Activated CD8-positive, alpha-beta memory T cell treated with anti-CD3 and anti-CD28 coated beads for 36 hours (primary cell): ENCODE results near the gene PPP2R5C. TPM values are rescaled to one million over a fixed set of nuclear protein-coding genes. Genes with fewer than 3 reads are reported as not detected.
"Not testable (repeated sequence)": the region's sequence is repeated elsewhere in the genome, so short reads cannot be mapped to it uniquely, and the experiment has no call there.

Experiments
- CTCF ChIA-PET: fragments of 350-600 bp; sonication (Branson Sonifier 250); formaldehyde crosslinking; loops from one replicate; lab custom pipeline; 2021; ENCODE audit warnings: antibody characterized with exemption; lab: Charles Lee
- POLR2A ChIA-PET: fragments of 350-600 bp; sonication (Branson Sonifier 250); formaldehyde crosslinking; loops from one replicate; lab custom pipeline; 2021; ENCODE audit warnings: antibody characterized with exemption; lab: Charles Lee
- total RNA-seq, 2 experiments: library from RNA; stranded (reverse); gene quantifications; one replicate each; pipeline ENCODE4 v1.2.3, GENCODE V29; 2021

Gene PPP2R5C
- total RNA-seq, 2 experiments from 2014 or later = 222 to 242 TPM

DNA sequence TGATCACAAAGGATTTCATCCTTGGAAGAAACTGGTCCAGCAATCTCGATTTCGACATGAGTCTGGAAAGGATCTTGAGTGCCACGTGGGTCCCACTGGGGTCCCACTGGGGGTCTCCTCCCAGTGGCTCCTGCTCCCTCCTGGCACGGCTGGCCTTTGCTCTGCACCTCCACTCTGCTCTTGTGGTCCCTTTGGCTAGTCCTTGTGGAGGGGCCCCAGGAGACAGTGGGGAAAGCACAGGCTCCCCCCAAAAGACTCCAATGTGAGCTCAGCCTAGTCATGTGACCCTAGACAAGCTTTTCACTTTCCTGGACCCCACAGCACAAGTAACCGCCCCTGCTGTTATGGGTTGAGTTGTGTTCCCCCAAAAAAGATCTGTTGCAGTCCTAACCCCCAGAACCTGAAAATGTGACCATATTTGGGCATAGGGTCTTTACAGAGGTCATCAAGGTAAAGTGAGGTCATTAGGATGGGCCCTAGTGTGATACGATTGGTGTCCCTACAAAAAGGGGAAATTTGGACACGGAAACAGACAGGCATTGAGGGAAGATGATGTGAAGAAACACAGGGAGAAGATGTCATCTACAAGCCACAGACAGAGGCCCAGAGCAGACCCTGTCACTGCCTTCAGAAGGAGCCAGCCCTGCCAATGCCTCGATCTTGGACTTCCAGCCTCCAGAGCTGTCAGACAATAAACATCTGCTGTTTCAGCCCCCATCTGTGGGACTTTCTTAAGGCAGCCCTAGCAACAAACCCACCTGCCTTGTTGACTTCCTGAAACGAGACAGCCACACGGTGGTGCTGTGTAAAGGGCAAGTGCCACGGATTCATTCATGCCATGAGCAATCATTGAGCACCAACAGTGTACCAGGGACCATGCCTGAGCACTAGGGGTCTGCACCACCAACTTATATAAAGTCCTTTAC lies 23.8 kb upstream of the PPP2R5C start:
- POLR2A ChIA-PET = interaction anchor here (0.6 kb wide), 1 partner anchor 23 kb away, joined by 3 read pairs; no protein-coding TSS in a partner anchor
- CTCF ChIA-PET = interaction anchor here (0.8 to 1.3 kb wide), 2 partner anchors 12 to 27 kb away, joined by 3 read pairs; no protein-coding TSS in a partner anchor

DNA sequence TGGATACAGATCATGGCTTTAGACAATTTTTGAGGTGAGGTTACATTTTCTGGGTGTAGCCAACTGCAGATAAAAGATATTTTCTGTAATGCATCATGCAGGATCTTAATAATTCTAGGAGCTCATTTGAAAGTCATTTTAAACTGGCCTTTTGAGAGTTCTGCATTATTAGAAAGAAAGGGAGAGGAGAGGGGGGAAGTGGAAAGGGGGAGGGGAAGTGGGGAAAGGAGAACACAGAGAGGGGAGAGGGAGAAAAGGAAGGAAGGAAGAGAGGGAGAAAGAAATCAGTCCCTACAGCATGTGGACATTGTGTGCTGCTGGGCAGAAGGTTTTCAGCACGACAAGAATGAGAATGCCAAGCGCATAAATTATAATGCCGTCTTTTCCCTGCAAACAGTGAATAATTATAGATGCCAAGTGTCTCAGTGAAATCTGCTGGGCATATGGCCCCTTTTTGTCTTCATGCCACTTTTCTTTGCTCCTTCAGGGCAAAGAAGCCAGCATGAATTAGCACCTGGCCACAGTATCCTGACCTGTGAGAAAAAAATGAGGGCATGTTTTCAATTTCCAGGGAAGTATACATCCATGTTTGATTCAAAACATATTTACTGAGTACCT lies 22.7 kb upstream of the PPP2R5C start:
- POLR2A ChIA-PET = interaction anchor here (0.6 kb wide), 1 partner anchor 22 kb away, joined by 3 read pairs; no protein-coding TSS in a partner anchor
- CTCF ChIA-PET = interaction anchor here (1.3 kb wide), 1 partner anchor 26 kb away, joined by 3 read pairs; no protein-coding TSS in a partner anchor

DNA sequence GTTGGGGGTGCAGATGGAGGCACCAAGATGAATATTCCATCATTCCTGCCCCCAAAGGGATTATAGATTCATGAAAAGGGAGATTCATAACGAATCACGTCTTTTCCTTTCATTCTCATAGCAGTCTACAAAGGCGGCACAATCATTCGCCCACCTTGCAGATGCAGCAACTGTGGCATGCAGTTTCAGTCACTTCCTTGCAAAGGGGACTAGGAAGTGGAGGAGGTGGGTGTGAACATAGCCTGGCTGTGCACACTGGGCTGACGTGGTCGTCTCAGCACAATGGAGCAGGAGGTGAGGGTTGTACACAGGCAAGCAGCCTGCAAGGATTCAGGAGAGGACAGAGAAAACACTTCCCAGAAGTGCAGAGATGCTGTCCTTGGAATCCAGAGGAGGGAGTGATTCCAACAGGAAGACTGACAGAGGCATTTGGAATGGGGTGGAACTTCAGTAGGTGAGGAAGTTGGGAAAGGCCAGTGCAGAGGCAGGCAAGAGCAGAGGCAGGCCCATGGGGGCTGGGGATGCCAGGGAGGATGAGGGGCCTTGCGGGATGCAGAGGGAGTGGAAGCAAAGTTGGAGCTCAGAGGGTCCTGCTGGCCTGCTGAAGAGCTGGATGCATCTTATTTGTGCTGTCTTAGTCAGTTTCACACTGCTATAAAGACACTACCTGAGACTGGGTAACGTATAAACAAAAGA lies 21.9 kb upstream of the PPP2R5C start:
- POLR2A ChIA-PET = no interaction called here

DNA sequence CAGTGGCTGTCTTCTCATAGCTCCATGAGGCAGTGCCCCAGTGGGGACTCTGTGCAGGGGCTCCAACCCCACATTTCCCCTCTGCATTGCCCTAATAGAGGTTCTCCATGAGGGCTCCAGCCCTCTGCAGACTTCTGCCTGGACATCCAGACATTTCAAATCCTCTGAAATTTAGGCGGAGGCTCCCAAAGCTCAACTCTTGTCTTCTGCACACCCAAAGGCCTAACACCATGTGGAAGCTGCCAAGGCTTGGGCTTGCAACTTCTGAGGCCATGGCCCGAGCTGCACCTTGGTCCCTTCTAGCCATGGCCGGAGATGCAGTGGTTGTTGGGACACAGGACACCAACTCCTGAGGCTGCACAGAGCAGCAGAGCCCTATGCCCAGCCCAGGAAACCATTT lies 20.5 kb upstream of the PPP2R5C start:
- CTCF ChIA-PET = no interaction called here
- POLR2A ChIA-PET = no interaction called here

More for the DNA sequence above, 21.9 kb upstream of the PPP2R5C start:
- CTCF ChIA-PET = no interaction called here

DNA sequence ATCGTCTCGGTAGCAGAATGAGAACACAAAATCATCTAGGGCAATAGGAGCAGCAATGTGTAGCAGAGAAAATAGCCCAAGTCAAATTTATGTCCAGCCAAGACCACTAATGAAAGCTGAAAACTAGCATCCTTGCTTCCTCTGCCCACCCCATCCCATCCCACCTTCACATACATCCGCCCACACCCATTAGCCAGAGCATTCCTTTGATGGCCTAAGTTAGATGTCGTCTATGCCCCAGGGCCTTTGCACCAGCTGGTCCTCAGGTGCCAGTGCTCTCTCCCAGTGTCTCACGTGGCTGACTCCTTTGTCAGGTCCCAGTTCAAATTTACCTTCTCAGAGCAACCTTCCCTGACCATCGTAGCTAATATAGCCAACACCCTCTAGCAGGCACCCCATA lies 17.8 kb upstream of the PPP2R5C start:
- CTCF ChIA-PET = no interaction called here

DNA sequence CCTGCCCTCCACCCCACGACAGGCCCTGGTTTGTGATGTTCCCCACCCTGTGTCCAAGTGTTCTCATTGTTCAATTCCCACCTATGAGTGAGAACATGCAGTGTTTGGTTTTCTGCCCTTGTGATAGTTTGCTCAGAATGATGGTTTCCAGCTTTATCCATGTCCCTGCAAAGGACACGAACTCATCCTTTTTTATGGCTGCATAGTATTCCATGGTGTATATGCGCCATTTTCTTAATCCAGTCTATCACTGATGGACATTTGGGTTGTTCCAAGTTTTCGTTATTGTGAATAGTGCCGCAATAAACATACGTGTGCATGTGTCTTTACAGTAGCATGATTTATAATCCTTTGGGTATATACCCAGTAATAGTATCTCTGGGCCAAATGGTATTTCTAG lies 17.1 kb upstream of the PPP2R5C start:
- POLR2A ChIA-PET, CTCF ChIA-PET: not testable (repeated sequence)

More for the DNA sequence above, 17.8 kb upstream of the PPP2R5C start:
- POLR2A ChIA-PET = no interaction called here

DNA sequence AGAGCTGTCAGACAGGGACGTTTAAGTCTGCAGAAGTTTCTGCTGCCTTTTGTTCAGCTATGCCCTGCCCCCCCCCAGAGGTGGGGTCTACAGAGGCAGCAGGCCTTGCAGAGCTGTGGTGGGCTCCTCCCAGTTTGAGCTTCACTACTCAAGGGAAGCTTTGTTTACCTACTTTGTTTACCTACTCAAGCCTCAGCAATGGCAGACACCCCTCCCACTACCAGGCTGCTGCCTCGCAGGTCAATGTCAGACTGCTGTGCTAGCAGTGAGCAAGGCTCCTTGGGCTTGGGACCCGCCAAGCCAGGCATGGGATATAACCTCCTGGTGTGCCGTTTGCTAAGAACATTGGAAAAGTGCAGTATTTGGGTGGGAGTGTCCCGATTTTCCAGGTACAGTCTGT lies 11.8 kb upstream of the PPP2R5C start:
- CTCF ChIA-PET, POLR2A ChIA-PET: not testable (repeated sequence)

DNA sequence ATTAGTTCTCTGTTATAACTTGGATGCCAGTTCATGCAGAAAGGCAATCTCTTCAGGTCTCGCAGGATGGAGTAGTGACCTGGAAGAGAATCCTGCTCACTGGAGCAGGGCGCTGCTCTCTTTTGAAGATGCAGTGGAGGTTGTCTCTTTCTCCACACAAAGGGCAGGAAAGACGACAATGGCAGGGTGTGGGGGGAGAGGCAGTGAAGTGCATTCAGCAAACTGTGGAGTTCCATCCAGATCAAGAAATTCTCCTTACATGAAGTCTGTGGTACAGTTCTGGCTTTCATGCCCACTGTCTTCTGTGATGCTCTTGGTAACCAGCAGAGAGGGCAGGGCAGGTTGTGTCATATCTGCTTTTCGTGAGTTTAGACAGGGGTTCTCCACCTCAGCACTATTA lies 6.6 kb upstream of the PPP2R5C start:
- POLR2A ChIA-PET = no interaction called here
- CTCF ChIA-PET = no interaction called here

DNA sequence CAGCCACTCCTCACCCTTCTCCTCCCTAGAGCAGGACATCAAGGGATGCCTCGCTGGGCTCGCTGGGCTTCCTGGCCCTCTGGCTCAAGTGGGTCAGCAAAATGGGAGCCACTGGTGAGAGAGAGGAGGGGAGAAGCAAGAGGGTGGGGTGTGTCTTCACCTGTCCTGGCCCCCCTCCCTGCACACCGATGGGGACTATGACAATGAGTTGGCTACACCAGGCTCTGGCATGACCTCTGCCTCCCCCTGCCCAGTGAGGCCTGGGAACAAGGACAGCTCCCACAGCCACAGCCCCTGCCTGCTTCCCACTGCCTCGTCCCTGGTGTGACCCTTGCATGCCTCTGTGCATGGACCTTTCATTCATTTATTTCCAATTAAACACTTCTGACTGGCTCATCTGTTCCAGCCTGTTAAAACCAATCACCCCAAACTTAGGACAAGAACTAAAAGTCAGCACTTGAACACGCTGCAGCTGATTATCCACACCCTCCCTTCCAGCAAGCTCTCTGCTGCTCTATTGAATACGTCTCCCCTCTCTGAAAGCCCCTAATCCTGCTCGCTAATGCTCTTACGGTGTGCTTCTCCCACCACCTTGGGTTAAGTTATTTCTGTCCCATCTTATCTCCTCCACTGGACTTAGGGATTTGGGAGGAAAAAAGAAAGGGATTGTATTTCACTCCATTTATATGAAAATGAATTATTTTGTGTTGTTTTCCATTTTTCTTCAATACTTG lies 5.8 kb upstream of the PPP2R5C start:
- ChIA-PET CTCF (interaction anchor here (0.6 to 1.0 kb wide), 2 partner anchors 49 to 114 kb away, joined by 4 to 6 read pairs; no protein-coding TSS in a partner anchor), POLR2A (no interaction called here)

DNA sequence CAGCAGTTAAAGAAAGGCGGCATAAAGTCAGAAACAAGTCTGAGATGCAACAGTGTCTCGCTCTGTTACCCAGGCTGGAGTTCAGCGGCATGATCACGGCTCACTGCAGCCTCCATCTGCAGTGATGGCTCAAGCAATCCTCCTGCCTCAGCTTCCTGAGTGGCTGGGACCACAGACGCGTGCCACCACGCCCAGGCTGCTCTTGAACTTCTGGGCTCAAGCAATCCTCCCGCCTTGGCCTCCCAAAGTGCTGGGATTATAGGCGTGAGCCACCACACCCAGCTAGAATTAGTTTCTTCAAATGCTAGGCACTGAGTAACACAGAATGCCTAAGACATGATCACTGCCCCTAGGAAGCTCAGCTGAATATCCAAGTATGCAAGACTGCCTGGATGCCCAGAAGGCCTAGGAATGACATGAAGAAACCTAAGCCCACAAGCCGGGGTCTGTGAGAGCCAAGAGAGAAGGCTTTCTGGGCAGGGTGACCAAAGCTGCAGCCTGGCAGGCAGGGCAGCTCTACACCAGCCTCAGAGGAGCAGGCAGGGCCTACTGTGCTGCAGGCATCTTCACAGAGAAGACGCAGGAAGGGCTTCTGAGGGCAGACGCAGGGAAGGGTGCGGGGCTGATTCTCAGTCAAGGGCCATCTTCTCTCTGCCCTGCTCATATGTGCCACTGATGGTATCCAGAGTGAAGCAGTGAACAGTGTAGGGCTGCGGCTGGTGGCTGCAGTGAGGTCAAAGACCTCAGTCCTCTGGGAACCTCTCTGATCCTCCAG lies 4.3 kb upstream of the PPP2R5C start:
- CTCF ChIA-PET = no interaction called here

DNA sequence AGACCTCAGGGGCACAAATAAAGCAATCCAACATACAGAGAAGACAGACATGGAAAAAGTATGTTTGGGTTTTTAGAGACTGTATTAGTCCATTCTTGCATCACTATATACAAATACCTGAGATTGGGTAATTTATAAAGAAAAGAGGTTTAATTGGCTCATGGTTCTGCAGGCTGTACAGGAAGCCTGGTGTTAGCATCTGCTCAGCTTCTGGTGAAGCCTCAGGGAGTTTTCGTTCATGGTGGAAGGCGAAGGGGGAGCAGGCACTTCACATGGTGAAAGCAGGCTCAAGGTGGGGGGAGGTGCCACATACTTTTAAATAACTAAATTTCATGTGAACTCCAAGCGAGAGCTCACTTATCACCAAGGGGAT lies 3.7 kb upstream of the PPP2R5C start:
- CTCF ChIA-PET = no interaction called here
- POLR2A ChIA-PET = no interaction called here

More for the DNA sequence above, 4.3 kb upstream of the PPP2R5C start:
- POLR2A ChIA-PET = no interaction called here

DNA sequence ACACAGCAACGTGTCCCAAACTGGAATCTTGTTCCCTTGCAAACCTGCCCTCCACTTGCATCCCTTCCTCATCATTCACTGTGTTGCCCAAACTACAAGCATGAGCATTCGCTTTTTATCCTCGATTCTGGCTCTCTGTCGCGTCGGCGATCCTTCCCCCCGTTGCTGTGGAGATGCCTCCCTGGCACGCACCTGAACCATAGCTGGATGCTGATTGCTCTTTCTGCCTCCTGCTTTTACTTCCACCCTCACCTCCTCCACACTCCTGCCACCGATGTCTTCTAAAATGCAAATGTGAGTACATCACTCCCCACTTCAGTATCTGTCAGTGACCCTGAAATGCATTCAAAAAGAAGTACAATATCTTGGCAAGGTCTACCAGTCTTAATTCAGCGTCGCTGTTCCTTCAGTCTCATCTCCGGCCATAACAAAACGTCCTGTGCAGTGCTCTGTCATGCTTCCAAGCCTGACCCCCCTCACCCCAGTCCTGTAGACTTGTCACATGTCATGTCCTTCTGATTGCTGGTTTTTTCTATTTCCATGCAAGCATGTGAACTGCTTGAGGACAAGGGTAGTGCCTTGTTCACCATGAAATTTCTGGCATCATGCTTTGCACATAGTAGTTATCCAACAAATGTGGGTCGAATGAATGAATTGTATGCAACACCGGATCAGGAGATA lies 2.5 kb upstream of the PPP2R5C start:
- CTCF ChIA-PET = no interaction called here
- POLR2A ChIA-PET = no interaction called here

DNA sequence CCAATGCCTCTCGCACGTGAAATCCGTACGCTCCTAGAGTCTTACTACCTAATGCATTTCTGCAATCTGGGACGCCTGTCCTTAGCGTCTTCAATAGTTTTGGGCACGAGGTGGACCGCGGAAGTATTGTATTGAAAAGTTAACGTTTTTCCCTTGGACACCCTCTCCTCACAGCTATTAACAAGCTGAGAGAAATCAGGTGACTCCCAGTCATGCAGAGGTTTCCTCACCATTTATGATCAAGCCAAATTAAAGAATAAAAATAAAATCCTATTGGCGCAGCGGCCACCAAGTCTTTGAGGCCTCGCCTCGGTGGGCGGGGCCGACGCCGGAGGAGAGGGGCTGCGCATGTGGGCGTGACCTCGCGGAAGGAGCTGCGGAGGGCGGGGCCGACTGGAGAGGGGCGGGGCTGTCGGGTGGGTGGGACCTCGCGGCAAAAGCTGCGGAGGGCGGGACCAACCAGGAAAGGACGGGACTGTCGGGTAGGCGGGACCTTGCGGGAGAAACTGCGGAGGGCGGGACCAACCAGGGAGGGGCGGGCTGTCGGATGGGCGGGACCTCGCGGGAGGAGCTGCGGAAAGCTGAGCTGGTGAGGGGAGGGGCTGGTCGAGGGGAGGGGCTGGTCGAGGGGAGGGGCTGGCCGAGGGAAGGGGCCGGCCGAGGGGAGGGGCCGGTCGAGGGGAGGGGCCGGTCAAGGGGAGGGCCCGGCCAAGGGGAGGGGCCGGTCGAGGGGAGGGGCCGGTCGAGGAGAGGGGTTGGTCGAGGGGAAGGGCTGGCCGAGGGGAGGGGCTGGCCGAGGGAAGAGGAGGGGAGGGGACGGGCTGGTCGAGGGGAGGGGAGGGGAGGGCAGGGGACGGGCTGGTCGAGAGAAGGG lies 1.1 kb upstream of the PPP2R5C start:
- POLR2A ChIA-PET = interaction anchor here (0.6 to 1.2 kb wide), 10 partner anchors 22 to 204 kb away, joined by 3 to 6 read pairs (median 4); partner anchors contain the start of gene DYNC1H1
- CTCF ChIA-PET = interaction anchor here (1.1 to 1.9 kb wide), 2 partner anchors 11 to 53 kb away, joined by 4 to 6 read pairs; no protein-coding TSS in a partner anchor

DNA sequence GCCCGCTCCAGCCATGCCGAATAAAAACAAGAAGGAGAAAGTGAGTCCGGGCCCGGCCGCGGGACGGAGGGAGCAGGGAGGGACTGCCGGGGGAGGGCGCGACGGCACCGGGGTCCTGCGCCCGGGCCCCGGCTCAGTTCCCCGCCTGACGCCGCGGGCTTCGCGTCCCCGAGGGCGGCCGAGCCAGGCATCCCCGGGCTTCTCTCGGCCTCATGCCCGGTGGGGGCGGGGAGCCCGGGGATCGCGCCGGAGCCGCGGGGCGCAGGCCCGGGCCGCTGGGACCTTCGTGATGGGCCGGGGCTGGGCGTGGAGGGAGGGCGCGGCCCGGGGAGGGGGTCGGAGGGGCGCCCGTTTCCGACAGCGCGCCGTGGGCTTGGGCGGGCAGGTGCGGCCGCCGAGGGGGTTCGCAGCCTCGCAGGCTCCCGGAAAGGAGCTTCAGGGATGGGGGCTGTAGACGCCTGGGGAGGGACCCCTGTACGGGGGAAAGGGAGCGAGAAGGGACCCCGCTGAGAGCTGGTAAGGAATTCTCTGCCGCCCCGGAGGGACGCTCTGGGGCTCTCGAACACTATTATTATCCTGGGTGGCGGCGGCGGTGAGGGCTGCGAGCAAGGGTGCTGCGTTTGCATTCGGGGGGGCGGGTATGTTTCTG lies 496 bp downstream of the PPP2R5C start:
- CTCF ChIA-PET = interaction anchor here (0.9 to 1.5 kb wide), 3 partner anchors 9 to 189 kb away, joined by 3 to 5 read pairs (median 3); no protein-coding TSS in a partner anchor
- POLR2A ChIA-PET = interaction anchor here (0.8 to 1.1 kb wide), 4 partner anchors 8 to 117 kb away, joined by 3 to 7 read pairs (median 4); no protein-coding TSS in a partner anchor

DNA sequence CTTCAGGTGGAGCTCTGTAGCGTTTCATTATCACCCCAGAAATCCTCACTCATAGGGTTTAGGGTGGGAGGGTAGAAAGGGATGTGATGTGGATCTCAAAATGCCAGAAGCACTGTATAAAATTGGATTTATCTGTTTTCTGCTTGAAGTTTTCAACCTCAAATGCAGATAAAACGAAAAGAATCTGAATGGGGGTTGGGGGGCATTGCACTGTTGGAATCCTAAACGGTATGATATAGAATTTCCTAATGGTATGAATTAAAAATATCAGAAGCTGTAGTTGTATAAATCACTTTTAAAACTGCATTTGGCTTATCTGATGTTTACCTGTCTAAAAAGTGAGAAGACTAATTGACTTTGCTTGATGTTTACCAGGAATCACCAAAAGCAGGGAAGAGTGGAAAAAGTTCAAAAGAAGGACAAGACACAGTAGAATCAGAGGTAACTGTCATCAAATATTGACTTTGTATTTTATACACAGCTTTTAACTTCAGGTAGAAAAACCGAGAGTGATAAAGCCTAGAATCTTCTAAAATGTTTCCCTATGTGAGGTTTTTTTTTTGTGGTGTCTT lies 1.1 kb downstream of the PPP2R5C start:
- ChIA-PET CTCF (interaction anchor here (0.9 to 1.5 kb wide), 4 partner anchors 9 to 188 kb away, joined by 3 to 5 read pairs (median 3); no protein-coding TSS in a partner anchor), POLR2A (interaction anchor here (0.8 to 1.1 kb wide), 4 partner anchors 8 to 116 kb away, joined by 3 to 7 read pairs (median 4); no protein-coding TSS in a partner anchor)
